Muscle layer of colon (tissue), 2 donors: ENCODE results near the gene UNC93B1.
A peak's percentile ranks its signal among the peaks of the same experiment; 100 is the strongest.

Experiments
- H3K27ac ChIP-seq: one replicate; pipeline ENCODE4 v1.7.0; 2013; ENCODE audit warnings: low read depth, mild to moderate bottlenecking, low read length, moderate library complexity
- H3K27me3 ChIP-seq, 2 donors: one replicate each; pipeline ENCODE4 v1.7.0; 2013; ENCODE audit warnings: low read length in 2 of 2, mild to moderate bottlenecking in 2 of 2; ENCODE audit not compliant: insufficient read depth in 2 of 2, control insufficient read depth in 1 of 2
- H3K36me3 ChIP-seq: one replicate; pipeline ENCODE4 v1.7.0; 2013; ENCODE audit warnings: mild to moderate bottlenecking, low read length; ENCODE audit not compliant: insufficient read depth
- H3K4me1 ChIP-seq: one replicate; pipeline ENCODE4 v1.7.0; 2013; ENCODE audit warnings: mild to moderate bottlenecking, low read length; ENCODE audit not compliant: insufficient read depth
- H3K4me3 ChIP-seq, 2 donors: one replicate each; pipeline ENCODE4 v1.7.0; 2013; ENCODE audit warnings: low read length in 2 of 2, low read depth in 1 of 2, mild to moderate bottlenecking in 1 of 2, moderate library complexity in 1 of 2
- H3K9ac ChIP-seq: one replicate; pipeline ENCODE4 v1.7.0; 2013; ENCODE audit warnings: low read length
- H3K9me3 ChIP-seq: one replicate; pipeline ENCODE4 v1.7.0; 2013; ENCODE audit warnings: mild to moderate bottlenecking, low read length
- donor health status: abdominal sarcoma.
- donor health status: Adenocarcinoma of cecum.

Gene UNC93B1

GRCh38 chr11:68038226-68038717 lies 34.4 kb upstream of the UNC93B1 start:
- H3K36me3 ChIP-seq: peaks cover 19% of the 10 kb centered on the region
- peaks cover 38% of the 10 kb centered on the region for H3K4me1 ChIP-seq
- peak overlapping the region; percentile 85 for H3K27ac ChIP-seq
- peak overlapping the region; percentile 61 to 88 for H3K4me3 ChIP-seq
- no peaks in the 10 kb centered on the region for H3K9me3 ChIP-seq
- no peaks in the 10 kb centered on the region for H3K27me3 ChIP-seq
- H3K9ac ChIP-seq: peak overlapping the region; percentile 75

DNA sequence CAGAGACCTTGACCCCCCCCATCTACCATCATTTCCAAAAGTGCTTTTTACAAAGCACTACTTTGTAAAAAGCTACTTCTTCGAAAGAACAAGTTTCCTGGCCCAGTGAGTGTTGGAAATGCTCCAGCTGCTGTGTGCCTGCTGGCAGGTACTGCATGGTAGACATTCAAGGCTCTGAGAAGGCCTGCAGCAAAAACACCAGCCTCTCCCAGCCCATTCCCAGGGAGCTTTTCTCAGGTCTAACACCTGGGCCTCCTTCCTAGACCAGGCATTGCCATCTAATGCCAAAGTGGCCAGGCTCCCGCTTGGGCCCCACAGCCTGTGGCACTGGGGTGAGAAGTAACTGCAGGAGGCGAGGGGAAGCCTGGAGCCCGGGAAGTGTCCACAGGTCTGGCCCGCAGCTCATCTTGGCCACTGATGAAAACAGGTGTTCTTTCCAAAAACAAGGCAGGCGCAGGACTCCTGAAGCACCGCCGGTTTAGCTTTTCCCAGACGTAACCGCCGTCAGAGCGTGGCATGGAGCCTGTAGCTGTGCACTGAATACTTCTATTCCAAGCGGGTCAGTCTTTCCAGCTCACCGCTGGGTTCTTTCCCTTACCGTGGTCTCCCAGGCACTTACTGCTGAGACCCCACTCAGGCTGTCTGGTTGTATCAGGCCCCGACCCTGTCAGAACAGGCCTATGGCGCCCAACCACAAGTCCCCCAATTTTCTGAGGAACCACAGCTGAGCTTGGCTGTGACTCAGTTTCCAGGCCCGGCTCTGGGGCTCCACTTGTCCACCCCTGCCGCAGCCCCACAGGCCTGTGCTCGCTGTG lies 33.7 kb upstream of the UNC93B1 start:
- no peak overlapping the region for H3K4me3 ChIP-seq

DNA sequence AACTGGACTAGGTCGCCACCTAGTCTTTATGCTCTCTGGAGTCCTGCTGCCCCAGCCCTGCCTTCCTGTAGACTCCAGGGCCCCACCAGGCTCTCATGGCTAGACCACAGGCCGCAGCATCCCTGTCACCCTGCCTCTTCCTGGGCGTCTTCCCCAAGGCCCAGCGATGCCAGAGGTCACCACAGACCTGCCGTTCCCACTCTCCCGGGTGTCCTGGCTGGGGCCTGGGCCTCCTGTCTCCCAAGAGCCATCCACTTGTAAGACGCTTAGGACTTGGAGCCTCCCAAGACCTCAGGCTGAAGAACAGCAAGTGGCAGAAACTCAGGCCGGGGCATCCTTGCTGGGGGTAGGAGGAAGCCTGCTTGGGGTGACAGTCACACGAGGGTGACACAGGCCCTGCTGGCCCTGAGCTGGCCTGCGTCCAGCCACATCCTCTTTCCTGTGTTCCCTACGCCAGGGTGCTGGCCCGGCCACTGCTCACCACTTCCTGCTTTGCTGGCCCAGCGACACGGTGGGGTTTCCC lies 32.9 kb upstream of the UNC93B1 start:
- no peak overlapping the region for H3K4me3 ChIP-seq
- peaks cover 24% of the 10 kb centered on the region for H3K36me3 ChIP-seq
- peaks cover 44% of the 10 kb centered on the region for H3K4me1 ChIP-seq
- H3K9me3 ChIP-seq: no peaks in the 10 kb centered on the region
- peak overlapping the region; percentile 85 for H3K27ac ChIP-seq
- H3K27me3 ChIP-seq: no peaks in the 10 kb centered on the region
- H3K9ac ChIP-seq: no peak overlapping the region

More for the DNA sequence above, 33.7 kb upstream of the UNC93B1 start:
- peak overlapping the region; percentile 75 for H3K9ac ChIP-seq
- H3K36me3 ChIP-seq: peaks cover 24% of the 10 kb centered on the region
- H3K4me1 ChIP-seq: peaks cover 38% of the 10 kb centered on the region
- no peaks in the 10 kb centered on the region for H3K9me3 ChIP-seq
- H3K27ac ChIP-seq: peak overlapping the region; percentile 85
- H3K27me3 ChIP-seq: no peaks in the 10 kb centered on the region

DNA sequence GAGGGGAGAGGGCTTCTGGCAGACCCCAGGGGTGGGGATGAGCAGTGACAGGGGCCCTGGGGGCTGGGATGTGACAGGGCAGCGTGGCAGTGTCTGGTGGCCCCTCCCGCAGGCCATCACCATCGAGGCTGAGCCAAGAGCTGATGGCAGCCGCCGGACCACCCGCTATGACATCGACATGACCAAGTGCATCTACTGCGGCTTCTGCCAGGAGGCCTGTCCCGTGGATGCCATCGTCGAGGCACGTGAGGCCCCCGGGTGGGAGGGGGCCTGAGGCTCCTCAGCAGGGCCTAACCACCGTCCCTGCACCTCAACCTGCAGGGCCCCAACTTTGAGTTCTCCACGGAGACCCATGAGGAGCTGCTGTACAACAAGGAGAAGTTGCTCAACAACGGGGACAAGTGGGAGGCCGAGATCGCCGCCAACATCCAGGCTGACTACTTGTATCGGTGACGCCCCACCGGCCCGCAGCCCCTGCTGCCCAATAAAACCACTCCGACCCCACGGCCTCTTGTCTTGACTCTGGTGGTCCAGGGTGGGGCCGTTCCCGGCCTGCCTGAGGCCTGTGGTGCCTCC lies 32.3 kb upstream of the UNC93B1 start:
- H3K9me3 ChIP-seq: no peaks in the 10 kb centered on the region
- no peak overlapping the region for H3K27ac ChIP-seq
- no peak overlapping the region for H3K9ac ChIP-seq
- H3K4me3 ChIP-seq: no peak overlapping the region
- H3K27me3 ChIP-seq: no peaks in the 10 kb centered on the region
- peaks cover 46% of the 10 kb centered on the region for H3K4me1 ChIP-seq
- H3K36me3 ChIP-seq: peaks cover 24% of the 10 kb centered on the region

DNA sequence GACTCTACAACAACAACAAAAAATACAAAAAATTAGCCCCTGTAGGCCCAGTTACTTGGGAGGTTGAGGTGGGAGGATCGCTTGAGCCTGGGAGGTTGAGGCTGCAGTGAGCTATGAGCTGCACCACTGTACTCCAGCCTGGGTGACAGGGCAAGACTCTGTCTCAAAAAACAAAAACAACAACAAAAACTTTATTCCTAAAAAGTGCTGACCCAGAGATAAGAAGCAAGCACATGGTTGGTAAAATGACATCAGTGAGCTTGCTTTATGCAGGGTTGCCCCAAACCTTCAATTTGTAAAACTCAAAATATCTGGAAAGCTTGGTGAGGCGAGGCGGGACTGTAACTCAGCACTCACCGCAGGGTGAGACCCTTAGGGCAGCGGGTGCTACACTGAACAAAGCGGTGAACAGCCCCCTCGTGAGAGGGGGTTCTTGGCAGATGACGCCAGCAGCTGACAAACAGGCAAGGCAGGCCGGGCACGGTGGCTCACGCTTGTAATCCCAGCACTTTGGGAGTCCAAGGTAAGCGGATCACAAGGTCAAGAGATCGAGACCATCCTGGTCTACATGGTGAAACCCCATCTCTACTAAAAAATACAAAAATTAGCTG lies 31.5 kb upstream of the UNC93B1 start:
- H3K9ac ChIP-seq: no peak overlapping the region
- H3K27me3 ChIP-seq: no peaks in the 10 kb centered on the region
- H3K27ac ChIP-seq: no peak overlapping the region
- peaks cover 24% of the 10 kb centered on the region for H3K36me3 ChIP-seq
- peaks cover 42% of the 10 kb centered on the region for H3K4me1 ChIP-seq
- no peak overlapping the region for H3K4me3 ChIP-seq
- H3K9me3 ChIP-seq: no peaks in the 10 kb centered on the region

DNA sequence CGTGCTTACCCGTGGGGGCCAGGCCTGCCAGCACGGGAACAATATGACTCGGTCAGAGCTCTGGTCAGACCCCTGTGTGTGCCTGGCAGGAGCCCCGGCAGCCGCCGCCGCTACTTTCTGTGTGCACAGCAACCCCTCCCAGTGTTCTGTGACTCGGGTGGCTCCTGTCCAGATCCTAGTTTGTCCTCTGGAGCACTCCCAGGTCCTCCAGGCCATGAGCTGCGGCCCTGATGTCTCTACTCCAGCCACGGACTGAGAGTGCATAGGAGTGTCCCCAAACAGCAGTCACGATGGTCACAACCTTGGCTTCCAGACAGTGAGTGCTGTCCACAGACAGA lies 29.8 kb upstream of the UNC93B1 start:
- Histone ChIP-seq H3K9ac (no peak overlapping the region), H3K9me3 (no peaks in the 10 kb centered on the region), H3K36me3 (peaks cover 24% of the 10 kb centered on the region), H3K27ac (no peak overlapping the region), H3K27me3 (no peaks in the 10 kb centered on the region), H3K4me3 (no peak overlapping the region), H3K4me1 (peaks cover 40% of the 10 kb centered on the region)

- H3K4me3 ChIP-seq: no peak overlapping the region
- H3K27ac ChIP-seq: no peak overlapping the region
- peaks cover 35% of the 10 kb centered on the region for H3K4me1 ChIP-seq
- H3K36me3 ChIP-seq: peaks cover 24% of the 10 kb centered on the region
- H3K9me3 ChIP-seq: no peaks in the 10 kb centered on the region
- H3K27me3 ChIP-seq: no peaks in the 10 kb centered on the region
- H3K9ac ChIP-seq: no peak overlapping the region
Observed at GRCh38 chr11:68032997-68033707, 29.3 kb upstream of the UNC93B1 start.

- peak overlapping the region in 1 of 2 donors; percentile 99 for H3K4me3 ChIP-seq
- H3K36me3 ChIP-seq: peaks cover 24% of the 10 kb centered on the region
- H3K4me1 ChIP-seq: peaks cover 27% of the 10 kb centered on the region
- no peak overlapping the region for H3K27ac ChIP-seq
- no peaks in the 10 kb centered on the region for H3K27me3 ChIP-seq
- H3K9me3 ChIP-seq: no peaks in the 10 kb centered on the region
- peak overlapping the region; percentile 99 for H3K9ac ChIP-seq
Observed at GRCh38 chr11:68032003-68032402, 28.1 kb upstream of the UNC93B1 start.

DNA sequence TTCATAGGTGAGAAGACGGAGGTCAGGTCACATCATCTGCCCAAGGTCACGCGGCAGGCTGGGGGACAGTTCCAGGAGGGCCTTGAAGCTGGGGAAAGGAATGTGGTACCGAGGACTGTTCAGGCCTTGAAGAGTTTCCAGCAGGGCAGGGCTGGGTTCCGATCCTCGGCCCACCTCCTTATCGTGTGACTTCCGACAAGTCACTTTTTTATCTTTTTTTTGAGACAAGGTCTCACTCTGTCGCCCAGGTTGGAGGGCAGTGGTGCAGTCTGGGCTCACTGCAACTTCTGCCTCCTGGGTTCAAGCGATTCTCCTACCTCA lies 27.2 kb upstream of the UNC93B1 start:
- Histone ChIP-seq H3K27ac (peak overlapping the region; percentile 70), H3K36me3 (peaks cover 24% of the 10 kb centered on the region)

DNA sequence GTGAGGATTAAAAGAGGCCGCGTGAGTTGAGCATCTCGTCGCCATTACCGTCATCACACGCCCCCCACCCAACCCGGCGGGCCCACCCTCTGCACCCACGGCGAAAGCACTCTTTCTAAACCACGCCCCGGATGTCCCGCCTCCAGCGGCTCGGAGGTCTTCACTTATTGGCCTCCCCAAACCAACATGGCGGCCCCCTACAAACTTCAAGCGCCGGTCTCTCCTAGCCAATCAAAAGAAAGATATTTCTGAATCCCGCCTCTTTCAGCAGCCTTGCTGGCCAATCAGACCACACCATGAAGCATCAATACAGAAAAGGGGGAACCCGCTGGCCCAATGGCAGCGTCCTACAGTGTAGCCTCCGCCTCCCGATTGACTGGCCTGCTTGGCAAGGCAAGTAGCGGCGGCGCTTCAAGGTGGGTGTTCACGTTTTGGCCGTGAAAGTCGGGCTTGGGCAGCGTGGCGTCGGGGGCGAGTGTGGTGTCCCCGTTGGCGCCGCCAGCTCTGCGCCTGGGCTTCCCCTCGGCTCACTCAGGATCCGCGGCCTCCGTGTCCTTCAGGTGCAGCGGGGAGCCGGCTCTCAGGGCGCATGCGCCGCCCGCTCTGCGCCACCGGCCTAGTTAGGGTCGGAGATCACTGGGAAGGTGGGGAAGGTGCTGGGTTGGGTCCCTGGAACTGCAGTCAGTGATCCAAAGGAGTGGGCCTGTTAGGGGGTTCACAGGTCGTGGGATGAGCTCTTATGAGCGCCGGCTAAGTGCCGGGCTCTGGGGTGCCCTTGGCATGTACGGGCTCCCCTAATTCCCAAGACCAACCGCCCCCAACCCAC lies 26.6 kb upstream of the UNC93B1 start, which contains the start of gene NDUFS8:
Gene NDUFS8, plus strand, starts transcription at position 364 of the 826 bp plus-strand sequence. CDS start 1,471 bp downstream, outside the sequence.
- Histone ChIP-seq H3K4me1 (peaks cover 27% of the 10 kb centered on the region), H3K27me3 (no peaks in the 10 kb centered on the region)

More for the DNA sequence above, 27.2 kb upstream of the UNC93B1 start:
- peak overlapping the region; percentile 99 for H3K9ac ChIP-seq
- peak overlapping the region; percentile 54 to 99 for H3K4me3 ChIP-seq
- H3K27me3 ChIP-seq: no peaks in the 10 kb centered on the region
- H3K9me3 ChIP-seq: no peaks in the 10 kb centered on the region
- H3K4me1 ChIP-seq: peaks cover 27% of the 10 kb centered on the region

More for the DNA sequence above, 26.6 kb upstream of the UNC93B1 start, which contains the start of gene NDUFS8:
- Histone ChIP-seq H3K9ac (peak within 1 kb of the TSS; percentile 99), H3K4me3 (peak within 1 kb of the TSS; percentile 54 to 99), H3K36me3 (peaks cover 24% of the 10 kb centered on the region), H3K27ac (peak within 1 kb of the TSS; percentile 70), H3K9me3 (no peaks in the 10 kb centered on the region)
